H1 (cell line): ENCODE data around the gene ACAP2. TPM values are rescaled to one million over a fixed set of nuclear protein-coding genes. Genes with fewer than 3 reads are reported as not detected.

Source experiments
- CTCF ChIA-PET: fragments of 300-600 bp; sonication (Branson Sonifier 250); formaldehyde crosslinking; loops from one replicate; lab custom pipeline; 2021; ENCODE audit not compliant: partially characterized antibody; lab: Charles Lee
- POLR2A ChIA-PET: fragments of 300-600 bp; sonication (Branson Sonifier 250); formaldehyde crosslinking; loops from one replicate; lab custom pipeline; 2021; ENCODE audit warnings: inconsistent platforms; ENCODE audit not compliant: partially characterized antibody; lab: Charles Lee
- DNase-seq, 2 experiments: peaks; one replicate each; pipeline versions ENCODE4 v3.0.0 to v3.0.0-alpha.2; 2010 to 2022; ENCODE audit warnings: low spot score in 2 of 2, low read depth in 1 of 2, mixed read lengths in 1 of 2
- FAIRE-seq: peaks from 2 replicates; lab custom pipeline; 2011; peaks lifted over from hg19 to GRCh38; lab: Jason Lieb, UNC
- H2AFZ ChIP-seq: 2 replicates; pipeline ENCODE4 v1.8.1; 2012; ENCODE audit warnings: low read length, inconsistent platforms
- H2AK5ac ChIP-seq: 2 replicates; pipeline ENCODE4 v1.6.1; 2013; ENCODE audit warnings: low read depth, low read length
- H2BK120ac ChIP-seq: replicated peaks from 2 replicates; pipeline ENCODE3; 2013; ENCODE audit warnings: low read depth, low read length, inconsistent platforms
- H2BK12ac ChIP-seq: 2 replicates; pipeline ENCODE4 v1.6.1; 2013; ENCODE audit warnings: low read depth, low read length
- H2BK15ac ChIP-seq: 2 replicates; pipeline ENCODE4 v1.6.1; 2013; ENCODE audit warnings: low read length
- H2BK20ac ChIP-seq: 2 replicates; pipeline ENCODE4 v1.6.1; 2013; ENCODE audit warnings: low read length
- H2BK5ac ChIP-seq: 2 replicates; pipeline ENCODE4 v1.6.1; 2013; ENCODE audit warnings: low read depth, low read length
- H3K14ac ChIP-seq: 2 replicates; pipeline ENCODE4 v1.6.1; 2013; ENCODE audit warnings: inconsistent platforms; ENCODE audit not compliant: insufficient read length
- H3K18ac ChIP-seq: 2 replicates; pipeline ENCODE4 v1.6.1; 2013; ENCODE audit warnings: low read length; ENCODE audit errors: extremely low read depth
- H3K23ac ChIP-seq: 2 replicates; pipeline ENCODE4 v1.6.1; 2013; ENCODE audit warnings: inconsistent platforms; ENCODE audit not compliant: insufficient read length
- H3K23me2 ChIP-seq: 2 replicates; pipeline ENCODE4 v1.6.1; 2013; ENCODE audit warnings: low read depth, low read length
- H3K27ac ChIP-seq: 2 replicates; pipeline ENCODE4 v1.6.1; 2011; ENCODE audit warnings: low read depth, low read length, inconsistent platforms
- H3K27me3 ChIP-seq, 4 experiments: replicated peaks in 1 of 4; 1 replicate in 1 of 4; 2 replicates in 3 of 4; pipeline versions ENCODE4 v1.6.1 to v1.8.1; 2011 to 2013; ENCODE audit warnings: low read length in 3 of 4, mild to moderate bottlenecking in 3 of 4, inconsistent platforms in 2 of 4, mixed read lengths in 2 of 4, moderate library complexity in 1 of 4; ENCODE audit not compliant: control insufficient read depth in 3 of 4, insufficient read depth in 3 of 4; ENCODE audit errors: extremely low read depth in 1 of 4
- H3K36me3 ChIP-seq, 4 experiments: 2 replicates each; pipeline versions ENCODE4 v1.6.1 to v1.8.1; 2011 to 2013; ENCODE audit warnings: mild to moderate bottlenecking in 4 of 4, low read length in 3 of 4, moderate library complexity in 2 of 4, control low read depth in 1 of 4, inconsistent platforms in 1 of 4; ENCODE audit not compliant: insufficient read depth in 4 of 4, control insufficient read depth in 2 of 4
- H3K4ac ChIP-seq: replicated peaks from 2 replicates; pipeline ENCODE3; 2013; ENCODE audit warnings: low read length, low read depth, mixed read lengths, inconsistent platforms; ENCODE audit not compliant: insufficient read length
- H3K4me1 ChIP-seq, 4 experiments: replicated peaks in 1 of 4; 1 replicate in 1 of 4; 2 replicates in 3 of 4; pipeline versions ENCODE4 v1.6.1 to v1.8.1; 2011 to 2013; ENCODE audit warnings: low read length in 3 of 4, inconsistent platforms in 2 of 4, mixed read lengths in 1 of 4; ENCODE audit not compliant: insufficient read depth in 4 of 4, control insufficient read depth in 3 of 4
- H3K4me2 ChIP-seq, 2 experiments: 2 replicates each; pipeline versions ENCODE4 v1.6.1 to v1.8.1; 2011 to 2013; ENCODE audit warnings: low read depth in 2 of 2, low read length in 2 of 2, control low read depth in 1 of 2, inconsistent platforms in 1 of 2, mild to moderate bottlenecking in 1 of 2; ENCODE audit not compliant: insufficient read depth in 1 of 2
- H3K4me3 ChIP-seq, 4 experiments: fragments of 200-600, 300-600 bp in 1 of 4; sonication (generic), shearing (Covaris generic), sonication (Bioruptor Twin) in 1 of 4; 2 replicates each; pipeline versions ENCODE4 v1.5.1 to v1.8.1; 2011 to 2016; ENCODE audit warnings: low read length in 4 of 4, low read depth in 3 of 4, control low read depth in 2 of 4, inconsistent platforms in 2 of 4, mild to moderate bottlenecking in 2 of 4, mixed read lengths in 1 of 4, moderate library complexity in 1 of 4; ENCODE audit not compliant: insufficient read depth in 2 of 4; ENCODE audit errors: extremely low read depth in 1 of 4
- H3K56ac ChIP-seq: replicated peaks from 2 replicates; pipeline ENCODE3; 2013; ENCODE audit warnings: low read depth, mild to moderate bottlenecking, mixed read lengths, low read length, inconsistent platforms; ENCODE audit not compliant: insufficient read length
- H3K79me1 ChIP-seq: 2 replicates; pipeline ENCODE4 v1.6.1; 2013; ENCODE audit warnings: low read depth, low read length, control low read depth
- H3K79me2 ChIP-seq, 2 experiments: 2 replicates each; pipeline versions ENCODE4 v1.6.1 to v1.8.1; 2012 to 2013; ENCODE audit warnings: low read length in 2 of 2, mild to moderate bottlenecking in 2 of 2, inconsistent platforms in 1 of 2; ENCODE audit not compliant: insufficient read depth in 2 of 2, control insufficient read depth in 1 of 2
- H3K9ac ChIP-seq, 4 experiments: replicated peaks in 1 of 4; 1 replicate in 1 of 4; 2 replicates in 3 of 4; pipeline versions ENCODE4 v1.6.1 to v1.8.1; 2011 to 2013; ENCODE audit warnings: low read depth in 3 of 4, low read length in 3 of 4, control low read depth in 2 of 4, mild to moderate bottlenecking in 2 of 4, moderate library complexity in 2 of 4, inconsistent platforms in 1 of 4; ENCODE audit errors: extremely low read depth in 1 of 4
- H3K9me3 ChIP-seq, 2 experiments: 2 replicates each; pipeline versions ENCODE4 v1.6.1 to v1.8.1; 2012 to 2013; ENCODE audit warnings: mild to moderate bottlenecking in 2 of 2, moderate library complexity in 2 of 2, control low read depth in 1 of 2, inconsistent platforms in 1 of 2, low read depth in 1 of 2, low read length in 1 of 2, mixed read lengths in 1 of 2; ENCODE audit not compliant: insufficient read depth in 2 of 2
- H4K20me1 ChIP-seq, 2 experiments: replicated peaks in 1 of 2; 2 replicates each; pipeline versions ENCODE3 to v1.8.1; 2011 to 2013; ENCODE audit warnings: inconsistent platforms in 2 of 2, low read length in 2 of 2, mild to moderate bottlenecking in 1 of 2; ENCODE audit not compliant: insufficient read depth in 2 of 2, control insufficient read depth in 1 of 2
- H4K5ac ChIP-seq: 2 replicates; pipeline ENCODE4 v1.6.1; 2013; ENCODE audit warnings: low read length, low read depth, mixed read lengths, inconsistent platforms; ENCODE audit not compliant: insufficient read length
- H4K8ac ChIP-seq: 2 replicates; pipeline ENCODE4 v1.8.0; 2013; ENCODE audit warnings: mild to moderate bottlenecking, moderate library complexity, low read length, inconsistent platforms; ENCODE audit not compliant: insufficient read depth; ENCODE audit errors: extremely low read depth
- H4K91ac ChIP-seq: replicated peaks from 2 replicates; pipeline ENCODE3; 2013; ENCODE audit warnings: low read length, mixed read lengths, inconsistent platforms; ENCODE audit not compliant: insufficient read length
- BACH1 ChIP-seq: IDR thresholded peaks from 2 replicates; pipeline ENCODE4 v1.6.1; 2012; ENCODE audit warnings: low read length, improper control_type of control experiment
- BCL11A ChIP-seq, 2 experiments: IDR thresholded peaks; one replicate each; pipeline ENCODE4 v1.6.1; 2011; ENCODE audit warnings: low read depth in 2 of 2, low read length in 2 of 2, mild to moderate bottlenecking in 2 of 2
- CHD1 ChIP-seq: IDR thresholded peaks from 2 replicates; pipeline ENCODE4 v1.6.1; 2012; ENCODE audit warnings: low read depth, low read length, improper control_type of control experiment
- CHD2 ChIP-seq: IDR thresholded peaks from 2 replicates; pipeline ENCODE4 v1.6.1; 2012; ENCODE audit warnings: low read length, improper control_type of control experiment
- EGR1 ChIP-seq: IDR thresholded peaks from 2 replicates; pipeline ENCODE4 v1.6.1; 2011; ENCODE audit warnings: low read depth, low read length, borderline replicate concordance
- EP300 ChIP-seq, 2 experiments: IDR thresholded peaks; 1 replicate in 1 of 2; 2 replicates in 1 of 2; pipeline ENCODE4 v1.6.1; 2011 to 2012; ENCODE audit warnings: low read depth in 2 of 2, low read length in 2 of 2, mild to moderate bottlenecking in 2 of 2, borderline replicate concordance in 1 of 2, inconsistent platforms in 1 of 2, moderate library complexity in 1 of 2
- GTF2F1 ChIP-seq: IDR thresholded peaks from 2 replicates; pipeline ENCODE4 v1.6.1; 2012; ENCODE audit warnings: low read depth, low read length, improper control_type of control experiment, borderline replicate concordance
- JUN ChIP-seq: IDR thresholded peaks from 2 replicates; pipeline ENCODE4 v1.6.1; 2011; ENCODE audit warnings: low read depth, mild to moderate bottlenecking, improper control_type of control experiment, low read length
- SIN3A ChIP-seq, 2 experiments: IDR thresholded peaks in 1 of 2; conservative IDR thresholded peaks in 1 of 2; 2 replicates each; pipeline ENCODE4 v1.6.1; 2011 to 2012; ENCODE audit warnings: low read length in 2 of 2, improper control_type of control experiment in 1 of 2, low read depth in 1 of 2, mild to moderate bottlenecking in 1 of 2
- TAF1 ChIP-seq: IDR thresholded peaks from 2 replicates; pipeline ENCODE4 v1.6.1; 2011; ENCODE audit warnings: mild to moderate bottlenecking, low read depth, low read length
- TCF12 ChIP-seq: IDR thresholded peaks from 2 replicates; pipeline ENCODE4 v1.6.1; 2011; ENCODE audit warnings: low read depth, mild to moderate bottlenecking, low read length
- WGBS, 2 experiments: shearing (Covaris generic) in 1 of 2; methylation state at CpG; one replicate each; pipeline versions ENCODE4 v1.1.6 to v1.1.7; 2013 to 2015; ENCODE audit warnings: low lambda C conversion rate in 2 of 2, mixed read lengths in 2 of 2, inconsistent platforms in 1 of 2, low coverage in 1 of 2, missing lambda C conversion rate in 1 of 2; ENCODE audit not compliant: insufficient replicate concordance in 2 of 2, insufficient coverage in 1 of 2, insufficient read length in 1 of 2; ENCODE audit errors: extremely low coverage in 1 of 2, missing lambda C conversion rate in 1 of 2; 5-methylcytosine and 5-hydroxymethylcytosine counted together
- polyA plus RNA-seq, 7 experiments: library from polyadenylated mRNA; depleted of rRNA in 3 of 7; stranded (reverse) in 5 of 7; unstranded in 2 of 7; fragments of >200 nt in 5 of 7; fragments of 200-250 nt in 2 of 7; gene quantifications; 1 replicate in 5 of 7; 2 replicates in 1 of 7; 4 replicates in 1 of 7; pipeline versions ENCODE4 v1.2.1 to v1.2.3, GENCODE V29; 2011 to 2013; ENCODE audit warnings: missing spikeins in 2 of 7, mixed read lengths in 2 of 7
- total RNA-seq: library from RNA; stranded (reverse); fragmentation: NEBNext Ultra II Directional; extraction: Animal tissue kit (Norgen Biotek cat#: 25700); gene quantifications from 2 replicates; pipeline ENCODE4 v1.2.1, GENCODE V29; 2021

ACAP2 gene
- total and polyA plus RNA-seq, 2 of the 8 experiments (the other 6 are each of a cell fraction or from before 2014, with no cell fraction given): 7.7 to 37.3 TPM

- no peak overlapping the region for H4K8ac ChIP-seq
- no peak overlapping the region for H2BK20ac ChIP-seq
- H3K36me3 ChIP-seq: no peaks in the 10 kb centered on the region
- H4K91ac ChIP-seq: no peak overlapping the region
- peaks cover 0 to 74% of the 10 kb centered on the region in 2 experiments; a peak in 3 of 4 replicates for H3K79me2 ChIP-seq
- no peak overlapping the region for H3K56ac ChIP-seq
- ChIA-PET CTCF (interaction anchor here (0.5 kb wide), 1 partner anchor 54 kb away, joined by 4 read pairs; no protein-coding TSS in a partner anchor), POLR2A (no interaction called here)
- H2AFZ ChIP-seq: no peak overlapping the region
- H3K27ac ChIP-seq: no peak overlapping the region
- no peaks in the 10 kb centered on the region; a peak in 1 of 4 replicates for H3K9me3 ChIP-seq
- H3K4me3 ChIP-seq: no peak overlapping the region
- H3K27me3 ChIP-seq: no peaks in the 10 kb centered on the region
- H3K79me1 ChIP-seq: peaks cover 23% of the 10 kb centered on the region
- no peak overlapping the region for H3K14ac ChIP-seq
- no peak overlapping the region for H3K4me2 ChIP-seq
- DNase-seq: no peak
- TF ChIP-seq SIN3A (conservative IDR thresholded peaks at IDR 0.05 in 1 of 2, IDR thresholded peaks at IDR 0.05 in 1 of 2; ENCODE audit: low read depth in 1 of 2, low read length in 2 of 2) (no peak), JUN (no peak), CHD1 (no peak), EGR1 (no peak), BCL11A (IDR thresholded peaks at IDR 0.05; ENCODE audit: low read depth in 2 of 2, low read length in 2 of 2) (no peak), TAF1 (no peak), CHD2 (no peak), GTF2F1 (no peak), TCF12 (no peak), EP300 (IDR thresholded peaks at IDR 0.05; ENCODE audit: borderline replicate concordance in 1 of 2, low read depth in 2 of 2, low read length in 2 of 2) (no peak), BACH1 (no peak)
- H4K20me1 ChIP-seq: peaks cover 4 to 18% of the 10 kb centered on the region in 2 experiments
- H4K5ac ChIP-seq: no peak overlapping the region
- H2BK15ac ChIP-seq: no peak overlapping the region
- no peak overlapping the region for H2BK5ac ChIP-seq
- no peak overlapping the region for H2BK12ac ChIP-seq
- no peak for FAIRE-seq
- no peak overlapping the region for H3K4ac ChIP-seq
- no peak overlapping the region for H3K9ac ChIP-seq
- 96% methylated on average over 9 of the region's 9 CpGs; no CpG with 5 or more reads in 1 of the 2 experiments for WGBS, 2 experiments
- no peak overlapping the region for H3K23ac ChIP-seq
- peaks cover 0 to 14% (median 9%) of the 10 kb centered on the region in 4 experiments; a peak in 6 of 7 replicates for H3K4me1 ChIP-seq
- H3K18ac ChIP-seq: no peak overlapping the region
- H2BK120ac ChIP-seq: no peak overlapping the region
- 0 out of 2 replicates have a peak, but pooled peaks cover 2% of the 10 kb centered on the region for H3K23me2 ChIP-seq
- H2AK5ac ChIP-seq: no peak overlapping the region
Measured at GRCh38 chr3:195246581-195246995, 196.2 kb downstream of the ACAP2 start.
